Caki2 (cell line): Measurements from ENCODE around the gene REC8. TPM values are rescaled to one million over a fixed set of nuclear protein-coding genes. Genes with fewer than 3 reads are reported as not detected.

Source experiments
- DNase-seq: peaks from one replicate; pipeline ENCODE4 v3.0.0-alpha.2; 2015; ENCODE audit warnings: low read depth
- in situ Hi-C: cut with HindIII; loops from 2 replicates; pipeline ENCODE4 v1.10.0; 2016; ENCODE audit warnings: low sequenced_read_pairs, low pct_unique_long_range_greater_than_20kb, mixed read lengths
- total RNA-seq: library from RNA; depleted of rRNA; stranded (reverse); fragments of >200 nt; shearing (Covaris generic); gene quantifications from 2 replicates; pipeline ENCODE4 v1.2.3, GENCODE V29; 2014; ENCODE audit warnings: low replicate concordance

REC8 gene
- total RNA-seq, 1 experiment from 2014 or later: not detected

DNA sequence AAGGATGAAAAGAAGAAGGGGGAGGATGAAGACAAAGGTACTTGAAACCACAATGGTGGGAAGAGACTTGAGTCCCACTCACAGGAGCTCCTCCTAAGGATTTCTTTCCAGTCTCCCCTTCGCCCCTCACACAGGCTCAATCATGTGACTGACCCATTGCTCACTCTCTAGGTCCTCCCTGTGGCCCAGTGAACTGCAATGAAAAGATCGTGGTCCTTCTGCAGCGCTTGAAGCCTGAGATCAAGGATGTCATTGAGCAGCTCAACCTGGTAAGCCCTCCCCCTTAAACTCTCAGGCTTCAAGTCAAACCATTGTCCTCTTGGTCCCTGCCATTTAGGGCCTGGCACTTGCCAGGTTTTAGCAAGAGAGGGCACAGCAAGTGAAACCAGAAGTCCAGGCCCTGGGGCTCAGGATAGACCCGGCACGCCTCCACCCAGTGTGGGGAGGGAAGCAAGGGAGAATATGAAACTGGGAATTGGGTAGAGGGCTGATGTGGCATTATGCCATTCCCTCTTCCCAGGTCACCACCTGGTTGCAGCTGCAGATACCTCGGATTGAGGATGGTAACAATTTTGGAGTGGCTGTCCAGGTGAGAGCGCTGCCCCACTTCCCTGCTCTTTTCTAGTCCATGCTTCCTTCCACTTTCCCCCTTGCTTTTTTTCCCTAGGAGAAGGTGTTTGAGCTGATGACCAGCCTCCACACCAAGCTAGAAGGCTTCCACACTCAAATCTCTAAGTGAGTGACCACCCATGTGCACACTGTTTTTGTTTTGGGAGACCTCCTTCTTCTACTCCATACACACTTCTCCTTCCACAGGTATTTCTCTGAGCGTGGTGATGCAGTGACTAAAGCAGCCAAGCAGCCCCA lies 34.1 kb upstream of the REC8 start:
- no peak for DNase-seq
- in situ Hi-C loops: no loop called here

DNA sequence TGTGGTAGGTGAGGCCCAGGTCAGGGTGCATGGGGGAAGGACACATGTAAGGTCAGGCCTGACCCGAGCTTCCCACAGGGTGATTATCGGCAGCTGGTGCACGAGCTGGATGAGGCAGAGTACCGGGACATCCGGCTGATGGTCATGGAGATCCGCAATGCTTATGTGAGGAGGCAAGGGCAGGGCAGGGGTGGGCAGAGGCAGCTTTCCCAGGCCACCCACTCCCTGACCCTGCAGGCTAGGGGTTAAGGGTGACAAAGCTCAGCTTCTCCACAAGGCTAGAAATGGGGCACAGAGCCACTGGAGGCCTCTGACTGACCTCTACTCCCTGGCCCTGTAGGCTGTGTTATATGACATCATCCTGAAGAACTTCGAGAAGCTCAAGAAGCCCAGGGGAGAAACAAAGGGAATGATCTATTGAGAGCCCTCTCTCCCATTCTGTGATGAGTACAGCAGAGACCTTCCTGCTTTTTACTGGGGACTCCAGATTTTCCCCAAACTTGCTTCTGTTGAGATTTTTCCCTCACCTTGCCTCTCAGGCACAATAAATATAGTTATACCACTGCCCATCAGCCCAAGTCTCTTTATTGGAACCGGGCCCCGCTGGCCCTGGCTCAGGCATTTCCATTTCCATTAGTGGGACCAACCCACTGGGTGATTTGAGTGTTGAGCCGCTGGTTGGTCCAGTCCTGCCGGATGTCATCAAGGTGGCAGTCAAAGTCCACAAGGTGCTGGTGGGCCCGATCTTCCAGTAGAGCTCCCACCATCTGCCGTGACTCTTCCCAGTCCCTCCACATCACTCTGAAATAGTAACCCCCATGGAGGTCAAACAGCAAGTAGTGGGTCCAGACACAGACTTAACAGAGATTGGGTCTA lies 33.2 kb upstream of the REC8 start:
- no peak for DNase-seq
- in situ Hi-C loops: no loop called here

DNA sequence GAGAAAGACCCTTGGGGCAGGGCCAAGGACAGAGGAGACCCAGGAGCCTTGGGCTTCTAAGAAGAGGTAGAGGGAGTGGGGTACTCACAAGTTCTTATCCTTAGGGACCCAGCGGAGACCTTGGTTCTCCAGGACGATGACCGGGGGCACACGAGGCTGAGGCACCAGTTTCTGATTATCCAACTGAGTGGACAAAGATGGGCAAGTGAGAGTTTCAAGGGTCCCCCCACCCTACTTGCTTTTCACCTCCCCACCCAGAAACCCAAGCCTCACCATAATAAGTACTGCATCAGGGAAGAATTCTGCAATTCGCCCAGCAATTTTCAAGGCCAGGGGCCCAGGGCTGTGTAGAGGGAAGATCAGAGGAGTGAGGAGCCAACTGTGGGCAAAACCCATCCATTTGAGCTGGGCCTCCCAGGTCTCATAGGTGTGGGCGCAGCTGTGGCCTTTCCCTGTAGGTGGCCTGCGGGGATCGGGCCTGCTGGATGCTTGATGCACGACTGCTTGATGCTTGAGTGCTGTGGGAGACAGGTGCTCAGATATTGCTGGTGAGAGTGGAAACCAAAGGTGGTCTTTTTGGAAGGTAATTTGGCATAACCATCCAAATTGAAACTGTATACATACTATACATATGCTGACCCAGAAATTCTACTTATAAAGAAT lies 32.5 kb upstream of the REC8 start:
- in situ Hi-C loops: no loop called here
- DNase-seq: no peak

DNA sequence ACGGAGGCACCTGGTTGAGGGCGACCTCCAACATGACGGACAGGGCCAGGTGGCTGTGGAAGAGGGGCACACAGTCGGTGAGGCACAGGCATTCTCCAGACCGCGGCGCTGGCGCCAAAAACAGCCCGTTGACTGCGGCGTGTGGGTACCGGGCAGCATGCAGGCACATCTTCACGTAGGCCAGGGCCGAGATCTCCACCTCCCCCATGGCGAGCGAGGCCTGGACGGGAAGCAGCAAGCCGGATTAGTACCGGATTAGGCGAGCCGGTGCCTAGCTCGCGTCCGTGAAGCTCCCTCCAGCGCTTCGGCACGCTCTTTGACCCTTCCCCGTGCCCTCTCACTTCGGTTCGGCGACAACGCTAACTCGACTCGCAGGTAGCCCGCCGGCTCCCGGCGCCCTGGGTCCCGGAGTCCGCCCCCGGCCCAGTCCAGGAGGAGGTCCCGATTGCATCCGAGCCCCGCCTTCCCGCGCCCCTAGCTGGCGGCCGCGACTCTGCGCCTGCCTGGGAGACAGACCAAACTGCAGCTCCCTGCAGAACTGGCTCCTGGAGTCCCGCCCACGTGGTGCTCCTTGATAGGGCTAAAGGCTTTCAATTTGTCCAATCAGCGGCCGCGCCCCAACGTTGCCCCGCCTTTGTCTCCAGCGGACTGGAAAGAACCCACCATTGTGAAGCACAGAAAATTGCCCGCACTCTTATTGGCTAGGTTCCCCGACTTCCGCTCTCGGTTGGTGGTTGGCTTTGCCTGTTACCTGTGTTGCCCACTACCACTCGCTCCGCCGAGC lies 30.6 kb upstream of the REC8 start, which contains the start of gene EMC9:
Gene EMC9, minus strand, starts transcription at position 495 of the 784 bp plus-strand sequence. Its CDS starts 287 bp downstream, at position 208.
- peak; percentile 97 for DNase-seq
- in situ Hi-C loops: no loop called here

DNA sequence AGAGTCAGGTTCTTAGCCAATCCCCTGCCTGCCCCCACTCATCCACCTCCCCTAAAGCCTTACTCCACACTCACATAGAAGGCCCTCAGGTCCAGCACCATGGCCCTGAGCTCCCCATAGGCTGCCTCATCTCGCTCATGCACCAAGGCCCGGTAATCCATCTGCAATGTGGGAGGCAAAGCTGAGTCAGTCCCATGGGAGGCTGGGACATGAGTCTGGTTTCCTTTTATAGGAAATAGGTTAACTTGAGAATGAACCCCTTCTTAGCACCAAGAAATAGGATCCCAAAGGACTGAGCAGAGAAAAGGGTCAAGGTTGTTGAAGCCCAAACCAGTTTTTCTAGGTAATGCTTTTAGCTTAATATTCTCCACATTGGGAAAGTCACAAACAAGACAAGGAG lies 28.4 kb upstream of the REC8 start:
- DNase-seq: no peak
- in situ Hi-C loops: no loop called here

DNA sequence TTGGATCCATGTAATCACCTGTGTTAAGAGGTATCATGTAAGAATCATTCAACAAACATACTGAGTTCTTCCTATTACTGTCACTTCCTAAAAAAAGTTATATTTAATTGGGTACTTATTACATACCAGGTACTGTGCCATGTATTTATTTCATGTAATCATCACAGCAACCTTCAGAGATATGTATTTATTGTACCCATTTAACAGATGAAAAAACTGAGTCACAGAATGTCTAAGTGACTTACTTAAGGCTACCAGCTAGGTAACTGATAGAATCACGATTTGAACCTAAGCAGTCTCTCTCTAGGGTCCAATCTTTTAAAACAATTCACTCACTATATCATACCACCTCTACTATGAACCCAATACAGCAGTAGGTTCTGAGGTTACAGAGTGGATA lies 27.4 kb upstream of the REC8 start:
- DNase-seq: no peak
- in situ Hi-C loops: no loop called here

DNA sequence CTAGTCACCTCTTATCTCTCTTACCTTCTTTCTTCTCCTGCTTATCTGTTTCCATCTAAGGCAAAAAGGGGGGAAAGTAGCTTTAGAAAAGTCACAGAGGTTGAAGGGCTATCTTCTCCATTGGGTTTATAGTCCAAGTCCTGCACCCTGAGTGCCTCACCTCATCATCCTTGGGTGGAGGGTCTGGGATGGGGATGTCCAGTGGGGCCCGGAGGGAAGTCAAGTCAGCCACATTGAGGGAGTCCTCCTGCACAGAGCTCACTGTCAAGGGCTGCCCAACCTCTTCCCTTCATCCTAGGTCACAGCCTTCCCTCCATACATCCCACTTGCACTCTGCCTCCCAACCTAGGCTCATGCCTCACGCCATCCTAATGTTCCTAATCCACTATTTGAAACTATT lies 26.7 kb upstream of the REC8 start:
- DNase-seq: no peak
- in situ Hi-C loops: no loop called here

DNA sequence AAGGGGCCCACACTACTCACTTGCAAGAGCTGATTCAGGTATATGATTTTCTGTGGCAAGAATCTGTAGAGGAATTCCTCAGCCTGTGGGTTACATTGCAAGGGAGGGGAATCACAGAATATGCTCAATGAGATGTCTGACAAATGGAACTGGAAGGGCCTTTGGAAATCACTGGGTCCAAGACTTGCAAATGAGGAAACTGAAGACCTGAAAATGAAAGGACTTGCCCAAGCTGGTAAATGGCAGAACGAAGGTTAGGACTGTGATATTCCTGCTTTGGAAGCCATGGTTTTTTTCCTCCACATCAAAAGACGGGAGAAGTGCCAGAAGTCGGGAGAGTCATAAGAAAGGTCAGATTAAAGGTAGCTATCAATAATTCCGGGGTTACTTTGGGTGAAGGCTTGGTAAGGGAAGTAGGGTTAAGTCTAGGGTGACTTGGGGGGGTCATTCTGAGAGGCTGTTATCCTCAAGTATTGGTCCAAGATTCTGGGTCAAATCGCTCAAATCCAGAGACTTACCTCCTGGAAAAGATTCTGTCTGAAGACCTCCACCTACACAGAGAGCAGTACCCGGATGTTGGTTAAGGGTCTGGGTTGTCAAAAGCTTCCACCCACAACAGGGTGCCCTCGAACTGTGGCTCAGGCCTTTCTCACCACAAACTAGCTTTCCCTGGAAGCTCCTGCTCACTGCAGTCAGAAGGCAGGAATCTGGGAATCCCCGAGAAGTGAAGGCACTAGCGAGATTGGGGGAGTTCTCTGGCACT lies 26.0 kb upstream of the REC8 start:
- in situ Hi-C loops: no loop called here
- peak; percentile 60 for DNase-seq

DNA sequence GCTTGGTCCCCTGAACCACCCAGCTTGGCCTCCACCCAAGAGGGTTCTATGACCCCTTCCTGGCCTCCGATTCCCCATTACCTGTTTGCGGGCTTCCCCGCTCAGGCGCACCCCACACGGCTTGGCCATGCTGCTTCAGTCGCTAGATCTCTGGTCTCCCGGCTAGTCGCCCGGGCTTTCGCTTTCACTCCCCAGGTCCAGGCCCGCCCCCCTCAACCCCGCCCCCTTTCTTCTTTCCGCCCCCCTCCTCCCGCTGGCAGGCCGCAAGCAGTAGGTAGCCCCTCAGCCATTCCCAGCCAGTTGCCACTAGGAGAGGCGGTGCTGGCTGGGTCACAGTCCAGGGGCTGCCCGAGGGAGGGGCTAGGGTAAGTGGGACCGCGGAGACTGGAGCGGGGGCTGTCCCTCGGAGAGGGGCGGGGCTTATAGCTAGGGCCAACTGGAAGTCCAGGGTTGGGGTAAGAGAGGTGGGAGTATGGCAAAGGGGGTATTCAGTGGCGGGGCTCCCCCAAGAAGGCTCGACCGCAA lies 25.4 kb upstream of the REC8 start, which contains the start of gene PSME2:
Gene PSME2, minus strand, starts transcription at position 158 of the 525 bp plus-strand sequence. Its CDS starts 29 bp downstream, at position 129.
- in situ Hi-C loops: no loop called here

DNA sequence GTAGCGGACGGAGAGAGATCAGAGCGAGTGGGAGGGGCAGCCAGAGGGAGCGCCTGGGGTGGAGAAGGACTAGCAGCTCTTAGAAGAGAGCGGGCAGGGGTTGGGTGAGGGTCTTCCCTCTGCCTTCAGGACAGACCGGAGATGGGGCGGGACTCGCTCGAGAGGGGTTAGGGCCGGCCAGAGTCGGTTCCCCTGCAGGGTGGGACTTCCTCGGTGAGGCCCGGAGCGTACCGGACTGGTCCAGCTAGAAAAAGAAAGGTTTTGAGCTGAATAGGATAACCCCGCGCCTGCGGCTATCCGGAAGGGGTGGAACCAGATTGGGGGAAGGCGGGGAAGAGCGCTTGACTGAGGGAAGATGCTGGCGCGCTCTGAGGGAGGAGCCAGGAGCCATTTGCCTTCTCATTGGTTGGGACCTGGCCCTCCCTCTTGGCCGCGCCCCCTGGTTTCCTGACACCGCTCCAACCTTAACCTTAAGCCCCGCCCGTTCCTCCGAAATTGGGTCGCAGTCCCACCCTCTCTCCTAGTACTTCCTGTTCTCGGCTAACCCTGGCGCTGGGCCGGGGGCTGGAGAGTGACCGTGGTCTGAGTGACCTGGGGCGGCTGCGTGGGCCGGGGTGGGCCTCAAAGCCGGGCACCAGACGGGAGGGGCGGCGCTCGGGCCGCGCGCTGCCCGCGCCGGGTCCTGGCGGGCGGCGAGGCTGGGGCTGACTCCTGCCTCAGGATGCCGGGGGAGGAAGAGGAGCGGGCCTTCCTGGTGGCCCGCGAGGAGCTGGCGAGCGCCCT lies 24.7 kb upstream of the REC8 start, which contains the start of gene RNF31:
Gene RNF31, plus strand, starts transcription at position 521 of the 783 bp plus-strand sequence. Its CDS starts 201 bp downstream, at position 722.
- in situ Hi-C loops: no loop called here
- peak; percentile 94 for DNase-seq

More for the DNA sequence above, 25.4 kb upstream of the REC8 start, which contains the start of gene PSME2:
- DNase-seq: peak; percentile 95

DNA sequence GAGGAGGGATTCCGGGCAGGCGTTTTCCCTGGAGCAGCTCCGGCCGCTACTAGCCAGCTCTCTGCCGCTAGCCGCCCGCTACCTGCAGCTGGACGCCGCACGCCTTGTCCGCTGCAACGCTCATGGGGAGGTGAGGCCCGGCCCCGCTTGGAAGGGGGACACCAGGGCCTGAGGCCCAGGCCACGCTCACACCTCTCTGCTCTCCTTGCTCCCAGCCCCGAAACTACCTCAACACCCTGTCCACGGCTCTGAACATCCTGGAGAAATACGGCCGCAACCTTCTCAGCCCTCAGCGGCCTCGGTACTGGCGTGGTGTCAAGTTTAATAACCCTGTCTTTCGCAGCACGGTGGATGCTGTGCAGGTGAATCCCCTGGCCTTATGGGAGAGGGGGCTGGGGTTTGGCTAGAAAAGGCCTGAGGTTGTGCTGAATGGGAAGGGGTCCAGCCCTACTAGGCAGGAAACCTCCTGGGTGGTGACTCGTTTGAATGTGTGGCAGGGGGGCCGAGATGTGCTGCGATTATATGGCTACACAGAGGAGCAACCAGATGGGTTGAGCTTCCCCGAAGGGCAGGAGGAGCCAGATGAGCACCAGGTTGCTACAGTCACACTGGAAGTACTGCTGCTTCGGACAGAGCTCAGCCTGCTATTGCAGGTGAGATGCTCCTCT lies 24.0 kb upstream of the REC8 start:
- no peak for DNase-seq
- in situ Hi-C loops: no loop called here

DNA sequence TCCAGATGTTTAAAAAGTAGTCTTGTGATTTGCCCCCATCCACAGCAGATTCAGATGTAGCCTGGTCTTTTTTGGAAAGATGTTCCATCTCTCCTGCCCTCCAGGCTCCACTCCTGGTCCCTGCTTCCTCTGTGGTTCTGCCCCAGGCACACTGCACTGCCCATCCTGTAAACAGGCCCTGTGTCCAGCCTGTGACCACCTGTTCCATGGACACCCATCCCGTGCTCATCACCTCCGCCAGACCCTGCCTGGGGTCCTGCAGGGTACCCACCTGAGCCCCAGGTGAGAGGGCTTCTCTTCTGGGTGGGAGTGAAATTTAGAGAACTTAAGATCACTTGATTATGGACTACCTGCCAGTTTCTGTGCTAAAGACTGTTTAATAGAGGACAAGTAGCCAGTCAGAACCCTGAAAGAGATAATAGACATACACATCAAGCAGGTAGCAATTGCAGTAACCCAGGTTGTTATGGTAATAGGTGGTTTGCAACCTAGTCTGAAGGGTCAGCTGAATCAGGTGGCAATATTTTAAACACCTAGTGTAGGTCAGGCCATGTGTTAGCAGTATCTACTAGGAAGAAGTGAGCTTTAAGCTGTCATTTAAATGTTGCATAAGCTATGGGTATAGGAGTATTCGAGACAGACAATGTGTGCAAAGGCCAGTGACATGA lies 22.4 kb upstream of the REC8 start:
- in situ Hi-C loops: no loop called here
- DNase-seq: no peak

DNA sequence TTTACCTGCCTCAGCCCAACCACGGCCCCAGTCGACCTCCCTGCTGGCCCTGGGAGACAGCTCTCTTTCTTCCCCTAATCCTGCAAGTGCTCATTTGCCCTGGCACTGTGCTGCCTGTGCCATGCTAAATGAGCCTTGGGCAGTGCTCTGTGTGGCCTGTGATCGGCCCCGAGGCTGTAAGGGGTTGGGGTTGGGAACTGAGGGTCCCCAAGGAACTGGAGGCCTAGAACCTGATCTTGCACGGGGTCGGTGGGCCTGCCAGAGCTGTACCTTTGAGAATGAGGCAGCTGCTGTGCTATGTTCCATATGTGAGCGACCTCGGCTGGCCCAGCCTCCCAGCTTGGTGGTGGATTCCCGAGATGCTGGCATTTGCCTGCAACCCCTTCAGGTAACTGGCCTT lies 21.8 kb upstream of the REC8 start:
- in situ Hi-C loops: no loop called here
- no peak for DNase-seq

DNA sequence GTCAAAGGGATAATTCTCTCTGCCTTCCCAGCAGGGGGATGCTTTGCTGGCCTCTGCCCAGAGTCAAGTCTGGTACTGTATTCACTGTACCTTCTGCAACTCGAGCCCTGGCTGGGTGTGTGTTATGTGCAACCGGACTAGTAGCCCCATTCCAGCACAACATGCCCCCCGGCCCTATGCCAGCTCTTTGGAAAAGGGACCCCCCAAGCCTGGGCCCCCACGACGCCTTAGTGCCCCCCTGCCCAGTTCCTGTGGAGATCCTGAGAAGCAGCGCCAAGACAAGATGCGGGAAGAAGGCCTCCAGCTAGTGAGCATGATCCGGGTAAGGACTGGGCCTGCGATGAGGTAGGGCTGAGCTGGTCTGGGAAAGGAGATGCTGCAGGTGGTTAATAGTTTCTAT lies 21.3 kb upstream of the REC8 start:
- in situ Hi-C loops: no loop called here
- no peak for DNase-seq

DNA sequence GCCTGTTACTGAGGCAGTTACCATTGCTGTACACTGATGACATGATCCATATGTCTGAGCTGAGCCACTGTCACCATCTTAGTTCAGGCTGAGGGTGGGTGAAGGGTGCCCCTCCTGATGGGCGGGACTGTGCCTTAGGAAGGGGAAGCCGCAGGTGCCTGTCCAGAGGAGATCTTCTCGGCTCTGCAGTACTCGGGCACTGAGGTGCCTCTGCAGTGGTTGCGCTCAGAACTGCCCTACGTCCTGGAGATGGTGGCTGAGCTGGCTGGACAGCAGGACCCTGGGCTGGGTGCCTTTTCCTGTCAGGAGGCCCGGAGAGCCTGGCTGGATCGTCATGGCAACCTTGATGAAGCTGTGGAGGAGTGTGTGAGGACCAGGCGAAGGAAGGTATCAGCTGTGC lies 20.9 kb upstream of the REC8 start:
- no peak for DNase-seq
- in situ Hi-C loops: no loop called here
